Measurements from ENCODE around the gene MMADHC.
"Not testable (repeated sequence)": the region's sequence is repeated elsewhere in the genome, so short reads cannot be mapped to it uniquely, and the experiment has no call there.

MMADHC gene

DNA sequence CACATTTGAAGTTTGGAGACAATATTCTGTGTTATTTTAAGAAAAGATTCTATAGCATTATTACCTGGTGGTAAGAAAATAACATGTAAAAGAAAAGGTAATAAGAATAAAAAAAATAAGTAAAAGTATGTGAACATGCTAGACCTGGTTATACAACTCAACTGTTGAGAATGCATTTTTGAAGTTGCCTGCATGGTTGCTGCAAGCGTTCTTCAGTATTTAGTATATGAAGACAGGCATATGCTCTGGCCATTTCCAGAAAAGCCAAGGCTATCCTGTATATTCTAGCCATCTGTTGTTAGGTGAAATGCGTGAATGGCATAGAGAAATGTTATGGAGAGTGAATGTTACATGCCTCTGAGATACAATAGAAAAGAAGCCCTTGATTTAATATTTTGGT lies 6.8 kb upstream of the MMADHC start:
- no peak for DNase-seq

DNA sequence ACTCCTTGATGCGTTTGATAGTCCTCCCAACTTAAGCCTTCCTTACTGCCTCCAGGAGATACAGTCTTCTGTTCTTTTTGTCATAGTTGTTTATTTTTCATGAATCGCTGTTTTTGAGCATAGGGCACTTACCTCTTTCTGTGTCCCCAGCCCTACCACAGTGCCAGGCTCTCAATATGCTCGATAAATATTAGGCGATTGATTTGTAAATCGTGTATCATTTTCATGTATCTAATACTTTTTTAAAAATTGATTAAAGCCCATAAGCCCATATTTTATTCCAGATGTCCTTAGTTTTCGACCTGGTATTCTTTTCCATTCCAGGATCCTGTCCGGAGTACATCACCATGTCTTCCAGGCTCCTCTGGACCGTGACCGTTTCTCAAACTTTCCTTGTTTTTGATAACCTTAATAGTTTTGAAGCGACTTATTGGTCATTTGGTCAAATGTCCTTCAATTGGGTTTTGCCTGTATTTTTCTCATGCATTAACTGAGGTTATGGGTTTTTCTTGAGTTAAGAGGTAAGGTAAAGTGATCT lies 444 bp upstream of the MMADHC start:
- no peak for DNase-seq

DNA sequence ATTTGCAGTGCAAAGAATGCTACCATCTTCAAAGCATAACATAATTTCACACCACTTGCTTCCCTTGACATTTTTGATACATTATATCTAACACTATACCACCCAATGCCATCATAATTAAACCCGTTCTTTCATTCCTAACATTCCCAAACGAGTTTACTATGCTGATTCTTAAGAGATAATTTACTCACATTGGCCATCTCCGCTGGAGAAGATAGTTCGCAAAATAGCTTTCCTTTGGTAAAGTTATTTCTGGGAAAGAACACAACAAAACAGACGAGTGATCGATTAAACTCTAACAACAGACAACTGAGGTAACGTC lies 716 bp downstream of the MMADHC start:
- DNase-seq = no peak

DNA sequence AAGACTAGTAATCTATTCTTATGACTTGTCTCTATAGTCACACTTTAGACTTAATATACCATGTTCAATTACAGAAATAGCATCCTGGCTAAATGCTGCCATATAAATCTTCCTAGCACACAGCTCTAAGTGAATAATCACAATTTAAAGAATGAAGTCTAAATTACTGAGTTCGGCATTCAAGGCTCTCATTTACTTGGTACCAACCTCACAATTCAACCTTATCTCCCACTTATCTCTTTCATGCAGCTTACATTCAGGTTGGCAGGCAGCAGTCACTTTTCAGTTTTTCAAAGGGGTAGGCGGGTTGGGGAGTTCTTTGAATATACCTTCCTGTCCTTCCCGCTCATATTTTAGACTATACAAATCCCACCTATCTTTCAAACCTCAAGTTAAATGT lies 1.5 kb downstream of the MMADHC start:
- DNase-seq = no peak

DNA sequence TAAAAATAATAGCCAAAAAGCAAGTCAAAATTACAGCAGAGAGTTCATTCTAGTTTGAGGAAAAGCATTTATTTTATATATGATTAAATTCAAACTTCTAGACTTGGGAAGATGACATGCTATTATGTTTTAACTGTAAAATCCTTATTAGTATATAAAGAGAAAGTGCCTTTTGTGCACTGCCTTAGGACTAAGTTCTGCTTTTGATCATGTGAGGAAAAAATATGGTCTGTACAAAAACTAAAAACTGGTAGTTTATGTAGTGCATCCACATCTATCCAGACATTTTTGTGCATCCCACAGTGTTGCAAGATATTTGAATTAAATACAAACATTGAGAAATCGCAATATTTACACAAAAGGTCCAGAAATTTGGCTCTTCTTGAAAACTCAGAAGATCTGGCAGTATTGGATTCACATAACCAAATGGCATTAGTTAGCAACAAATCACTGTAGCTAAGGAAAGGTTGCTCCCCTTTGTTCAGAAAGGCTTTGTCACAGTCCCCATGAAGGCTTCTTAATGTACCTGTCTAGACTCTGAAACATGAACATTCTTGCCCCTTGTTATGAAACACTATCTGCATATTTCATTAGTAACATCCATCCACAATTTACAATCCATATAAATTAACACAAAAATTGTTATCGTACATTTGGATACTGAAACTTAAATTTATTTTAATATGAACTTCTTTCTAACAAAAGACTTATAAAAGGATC lies 2.2 kb downstream of the MMADHC start:
- DNase-seq = no peak

DNA sequence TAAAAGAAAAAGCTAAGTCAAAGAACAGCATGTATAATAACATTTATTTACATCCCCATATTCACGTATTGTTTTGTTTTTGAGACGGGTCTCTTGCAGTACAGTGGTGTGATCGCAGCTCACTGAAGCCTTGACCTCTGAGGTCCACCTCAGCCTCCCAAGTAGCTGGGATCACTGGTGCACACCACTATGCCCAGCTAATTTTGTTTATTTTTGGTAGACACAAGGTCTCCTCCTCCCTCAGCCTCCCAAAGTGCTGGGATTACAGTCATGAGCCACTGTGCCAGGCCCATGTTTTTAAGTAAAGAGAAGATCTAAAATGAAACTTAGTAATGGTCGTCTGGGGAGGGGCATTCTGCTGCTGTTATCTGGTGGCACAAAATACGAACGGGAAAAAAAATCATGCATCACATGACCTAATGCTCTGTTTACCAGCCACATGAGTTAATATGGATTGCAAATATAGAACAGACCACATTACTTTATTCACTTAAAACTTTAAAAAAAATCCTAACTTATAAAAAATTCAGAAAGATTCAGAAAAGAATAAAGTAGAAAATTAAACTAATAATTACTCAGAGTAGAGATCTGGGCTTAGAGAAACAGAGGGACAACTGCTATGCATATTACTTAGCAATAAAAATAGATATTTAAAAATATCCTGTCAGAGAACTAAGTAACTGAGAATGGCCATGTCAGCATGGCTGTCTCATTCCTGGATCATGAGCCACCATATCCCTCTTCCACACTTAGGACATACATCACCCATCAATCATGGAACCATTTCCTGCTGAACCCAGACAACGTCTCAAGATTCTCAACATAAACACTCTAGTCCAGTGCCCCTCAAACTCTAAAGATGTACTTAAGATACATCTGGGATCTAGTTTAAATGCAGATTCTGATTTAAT lies 7.3 kb downstream of the MMADHC start:
- DNase-seq = no peak

DNA sequence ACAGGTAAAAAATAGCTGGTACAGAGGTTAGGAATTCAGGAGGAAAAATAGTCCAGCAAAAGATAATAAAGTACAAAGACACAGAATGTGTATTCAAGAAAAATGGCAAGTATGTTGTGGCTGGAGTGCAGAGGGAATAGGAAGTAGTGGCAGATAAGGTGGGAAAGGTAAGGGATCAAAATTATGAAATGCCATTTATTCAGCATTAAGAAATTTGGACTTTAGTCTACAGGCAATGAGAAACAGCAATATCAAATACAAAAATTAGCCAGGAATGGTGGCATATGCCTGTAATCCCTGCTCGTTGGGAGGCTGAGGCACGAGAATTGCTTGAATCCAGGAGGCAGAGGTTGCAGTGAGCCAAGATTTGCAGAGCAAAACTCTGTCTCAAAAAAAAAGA lies 10.3 kb downstream of the MMADHC start:
- DNase-seq = no peak

DNA sequence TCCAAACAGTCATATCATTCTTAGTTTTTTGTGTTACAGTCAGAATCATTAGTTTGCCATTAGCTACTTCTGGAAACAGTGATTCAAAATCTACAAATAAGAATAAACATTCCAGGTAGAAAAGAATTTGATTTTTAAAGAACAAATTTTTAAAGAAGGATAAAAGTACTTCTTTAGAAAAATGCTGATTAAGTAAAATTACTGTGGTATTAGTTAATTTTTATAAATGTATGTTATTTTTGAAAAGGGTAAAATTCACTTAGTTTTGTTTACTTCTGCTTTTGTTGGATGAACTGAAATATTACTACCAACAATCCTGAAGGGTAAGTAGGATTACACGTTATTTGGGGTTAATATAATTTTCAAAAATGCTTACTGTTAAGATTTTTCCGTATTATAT lies 11.8 kb downstream of the MMADHC start:
- no peak for DNase-seq

DNA sequence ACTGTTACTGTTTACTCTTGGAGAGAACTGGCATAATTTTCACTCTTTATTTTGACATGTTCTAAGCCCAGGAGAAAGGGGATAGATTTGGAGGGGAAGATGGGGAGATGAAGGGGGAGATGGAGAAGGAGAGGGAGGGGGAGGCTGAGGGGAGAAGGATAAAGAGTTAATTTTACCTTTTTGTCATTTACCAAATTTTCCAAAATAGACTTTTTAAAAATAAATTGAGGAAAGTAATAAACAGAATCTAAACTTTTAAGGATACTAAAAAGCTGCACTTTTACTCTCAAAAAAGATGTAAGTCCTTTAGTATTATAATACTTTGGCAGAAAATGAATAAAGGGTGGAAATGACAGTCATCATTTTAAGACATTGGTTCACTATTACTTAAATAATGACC lies 12.3 kb downstream of the MMADHC start:
- DNase-seq = no peak

DNA sequence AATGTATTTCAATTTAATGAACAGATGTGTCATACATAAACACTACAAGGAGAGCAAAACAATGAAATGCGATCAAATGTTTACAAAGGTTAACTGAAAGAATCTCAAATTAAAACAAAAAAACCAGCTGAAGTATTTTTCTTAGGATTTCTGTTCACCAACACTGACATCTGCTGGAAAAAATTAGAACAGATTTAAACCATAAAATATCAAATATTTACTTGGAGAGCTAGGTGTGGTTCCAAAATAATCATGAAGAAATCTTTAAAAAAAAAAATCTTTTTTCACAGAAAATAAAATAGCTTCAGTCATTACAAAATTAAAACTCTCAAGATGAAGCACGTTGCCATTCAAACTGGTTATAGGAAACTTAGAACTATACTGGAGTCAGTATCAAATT lies 13.8 kb downstream of the MMADHC start:
- DNase-seq = no peak

DNA sequence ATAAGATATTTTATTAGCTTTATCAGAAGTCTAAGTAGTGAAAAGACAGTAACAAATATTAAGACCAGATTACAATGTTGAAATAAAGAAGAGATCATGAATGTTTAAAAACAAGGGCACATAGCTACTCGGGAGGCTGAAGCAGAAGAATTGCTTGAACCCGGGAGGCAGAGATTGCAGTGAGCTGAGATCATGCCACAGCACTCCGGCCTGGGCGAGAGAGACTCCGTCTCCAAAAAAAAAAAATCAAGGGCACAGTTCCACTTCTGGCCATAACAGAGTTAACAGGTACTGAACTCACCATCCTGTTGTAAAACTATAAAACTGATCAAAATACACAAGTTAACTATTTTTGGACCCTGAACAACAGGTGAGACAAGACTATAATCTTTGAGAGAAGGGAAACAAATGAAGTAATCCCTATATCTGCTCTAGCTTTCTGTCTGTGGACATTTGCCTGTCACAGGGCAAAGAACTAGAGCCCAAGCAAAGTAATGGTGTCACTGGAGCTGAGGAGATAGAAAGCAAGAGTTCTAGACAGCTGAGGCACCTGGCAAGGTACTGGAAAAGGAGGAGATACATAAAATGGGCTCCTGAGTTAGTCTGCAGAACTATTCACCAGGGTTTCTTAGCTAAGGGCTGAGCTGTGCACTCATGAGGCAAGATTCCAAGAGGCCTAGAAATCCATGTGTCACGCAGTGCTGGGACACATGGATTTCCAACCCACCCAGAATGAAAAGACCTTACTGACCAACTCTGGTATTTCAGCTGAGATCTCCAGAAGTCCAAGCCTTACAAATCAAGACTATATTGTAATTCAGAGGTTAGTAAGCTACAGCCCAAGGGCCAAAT lies 15.2 kb downstream of the MMADHC start:
- DNase-seq = no peak

DNA sequence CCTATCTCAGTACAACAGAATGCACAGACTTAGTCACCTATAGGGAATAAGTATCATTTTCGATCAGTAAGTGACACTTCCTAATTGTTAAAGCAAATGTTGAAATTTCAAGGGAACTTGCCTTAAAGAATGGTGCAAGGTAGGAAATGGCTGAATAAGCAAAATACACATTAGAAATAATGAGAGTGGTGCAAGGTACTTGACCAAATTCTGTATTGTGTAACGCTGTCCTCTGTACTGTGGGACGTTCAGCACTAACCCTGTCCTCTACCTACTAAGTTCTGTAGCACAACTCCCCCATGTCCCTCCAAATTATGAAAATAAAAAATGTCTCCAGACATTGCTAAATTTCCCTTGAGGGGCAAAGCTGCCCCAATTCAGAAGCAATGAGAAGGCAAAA lies 19.4 kb downstream of the MMADHC start:
- no peak for DNase-seq

DNA sequence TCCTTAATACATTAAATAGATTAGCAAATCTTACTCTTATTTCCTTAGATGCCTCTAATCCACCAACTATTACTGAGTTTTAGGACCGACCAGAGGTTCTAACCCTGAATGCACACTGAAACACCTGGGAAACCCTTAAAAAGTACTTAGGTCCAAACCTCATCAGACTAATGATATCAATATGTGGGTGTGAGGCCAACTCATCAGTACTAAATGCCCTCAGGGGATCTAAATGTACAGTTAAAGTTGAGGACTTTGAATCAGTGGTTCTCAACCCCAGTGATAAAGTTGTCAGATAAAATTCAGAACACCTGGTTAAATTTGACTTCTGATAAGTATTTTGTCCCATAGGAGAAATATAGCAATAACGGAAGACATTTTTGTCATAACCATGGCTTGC lies 20.9 kb downstream of the MMADHC start:
- no peak for DNase-seq

DNA sequence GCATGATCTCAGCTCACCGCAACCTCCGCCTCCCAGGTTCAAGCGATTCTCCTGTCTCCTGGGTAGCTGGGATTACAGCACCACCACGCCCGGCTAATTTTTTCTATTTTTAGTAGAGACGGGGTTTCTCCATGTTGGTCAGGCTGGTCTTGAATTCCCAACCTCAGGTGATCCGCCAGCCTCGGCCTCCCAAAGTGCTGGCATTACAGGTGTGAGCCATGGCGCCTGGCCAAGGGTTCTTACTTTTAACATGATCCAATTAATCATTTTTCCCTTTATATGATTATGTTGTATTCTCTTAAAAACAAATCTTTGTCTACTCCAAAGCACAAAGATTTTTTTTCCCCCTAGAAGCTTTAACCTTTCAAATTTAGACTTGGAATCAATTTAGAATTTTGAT lies 21.9 kb downstream of the MMADHC start:
- DNase-seq = not testable (repeated sequence)

DNA sequence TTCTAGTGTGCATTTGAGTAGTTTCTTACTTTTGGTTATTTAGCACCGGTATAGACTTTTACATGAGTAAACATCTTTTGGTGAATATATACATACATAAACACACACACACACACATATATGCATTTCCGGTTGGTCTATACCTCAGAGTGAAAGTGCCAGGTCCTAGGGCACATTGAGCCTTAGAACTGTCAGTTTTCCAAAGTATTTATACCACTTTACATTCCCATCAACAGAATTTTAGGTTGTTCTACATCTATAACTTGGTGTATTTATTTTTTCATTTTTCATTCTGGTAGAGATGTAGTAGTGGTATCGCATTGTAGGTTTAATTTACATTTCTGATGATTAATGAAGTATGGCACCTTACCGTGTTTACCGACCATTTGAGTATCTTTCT lies 22.6 kb downstream of the MMADHC start:
- DNase-seq = no peak

DNA sequence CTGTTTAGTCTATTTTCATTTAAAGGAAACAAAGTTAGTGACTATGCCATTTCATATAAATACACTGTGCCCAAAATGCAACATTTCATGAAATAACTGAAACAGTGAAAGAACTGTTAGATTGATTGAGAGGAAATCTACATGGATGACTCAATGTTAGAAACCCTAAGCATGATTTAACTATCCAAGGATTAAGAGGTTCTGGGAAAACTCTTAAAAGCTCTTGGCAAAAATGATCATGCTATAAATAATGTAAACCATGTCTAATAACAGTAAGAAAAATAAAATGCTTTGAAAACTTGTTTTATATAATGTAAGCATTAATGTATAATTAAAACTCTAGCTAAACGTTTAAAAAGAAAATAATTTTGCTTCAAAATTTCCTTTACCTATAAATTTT lies 23.5 kb downstream of the MMADHC start:
- no peak for DNase-seq

DNA sequence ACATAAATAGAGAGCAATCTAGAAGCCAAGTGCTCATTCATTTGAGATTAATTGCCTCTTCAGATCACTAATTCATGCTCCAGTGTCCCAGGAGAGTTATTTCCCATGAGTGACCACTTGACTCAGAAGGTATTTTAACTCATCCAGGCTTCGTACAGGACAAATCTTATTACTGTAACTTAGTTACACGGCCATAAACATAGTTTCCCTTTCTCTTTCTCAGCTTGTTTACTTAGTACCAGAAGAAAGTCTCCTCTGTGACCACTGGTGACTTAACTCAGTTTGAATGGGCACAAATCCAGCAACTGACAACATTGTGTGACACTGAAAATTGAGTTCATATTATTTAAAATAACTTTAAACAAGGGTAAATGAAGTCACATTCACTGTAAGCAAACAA lies 25.3 kb downstream of the MMADHC start:
- DNase-seq = no peak

DNA sequence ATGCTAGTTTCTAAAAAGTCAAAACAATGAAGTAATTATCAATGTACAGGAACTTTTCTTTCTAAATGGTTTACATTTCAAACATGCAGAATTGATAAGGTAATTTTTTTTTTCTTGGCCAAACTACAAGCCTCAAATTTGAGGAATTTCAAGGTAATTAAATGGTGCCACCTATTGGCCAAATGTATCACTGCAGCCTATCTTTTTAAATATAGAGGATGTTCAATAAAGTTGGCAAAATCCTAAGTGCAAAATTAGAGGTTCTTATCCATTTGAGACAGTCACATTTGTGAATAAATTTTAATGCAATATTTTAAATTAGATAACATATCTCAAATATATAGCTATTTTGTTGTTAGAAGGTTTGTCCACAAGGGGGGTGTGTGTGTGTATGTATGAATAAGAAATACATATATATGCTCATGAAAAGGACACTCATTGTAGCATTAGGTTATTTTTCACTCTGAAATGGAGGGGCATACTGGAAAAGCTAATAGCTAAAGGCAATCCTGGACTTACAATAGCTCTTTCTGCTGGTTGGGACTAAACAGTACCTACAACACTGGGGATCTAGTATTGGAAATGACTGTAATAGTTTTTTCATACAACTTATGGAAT lies 26.2 kb downstream of the MMADHC start:
- DNase-seq = no peak

DNA sequence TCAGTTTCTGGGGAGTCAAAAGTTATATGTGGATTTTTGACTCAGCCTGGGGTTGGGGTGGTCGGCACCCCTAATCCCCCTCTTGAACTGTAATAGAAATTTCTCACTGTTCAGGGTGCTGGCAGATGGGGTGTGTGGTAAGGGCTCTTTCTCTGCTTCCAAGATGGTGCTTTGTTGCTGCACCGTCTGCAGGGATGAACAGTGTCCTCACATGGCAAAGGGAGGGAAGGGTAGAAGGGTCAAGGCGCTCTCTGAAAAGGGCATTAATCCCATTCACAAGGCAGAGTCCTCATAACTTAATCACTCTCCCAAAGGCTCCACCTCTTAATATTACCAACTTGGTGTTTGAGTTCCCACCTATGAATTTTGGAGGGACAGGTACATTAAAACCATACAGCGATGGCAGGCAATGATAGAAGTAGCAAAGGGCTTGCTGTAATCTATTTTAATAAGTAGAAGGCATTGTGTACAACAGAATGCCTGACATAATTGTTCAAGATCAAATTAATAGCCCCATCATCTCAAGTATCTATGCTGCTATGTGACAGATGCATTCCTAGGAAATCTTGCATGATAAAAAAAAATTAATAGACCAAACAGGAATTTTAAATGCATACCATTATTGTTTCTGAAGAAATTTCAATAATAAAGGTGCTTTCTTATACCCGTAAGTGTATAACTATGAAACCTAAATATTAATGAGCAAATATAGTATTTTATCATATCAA lies 28.1 kb downstream of the MMADHC start:
- no peak for DNase-seq

DNA sequence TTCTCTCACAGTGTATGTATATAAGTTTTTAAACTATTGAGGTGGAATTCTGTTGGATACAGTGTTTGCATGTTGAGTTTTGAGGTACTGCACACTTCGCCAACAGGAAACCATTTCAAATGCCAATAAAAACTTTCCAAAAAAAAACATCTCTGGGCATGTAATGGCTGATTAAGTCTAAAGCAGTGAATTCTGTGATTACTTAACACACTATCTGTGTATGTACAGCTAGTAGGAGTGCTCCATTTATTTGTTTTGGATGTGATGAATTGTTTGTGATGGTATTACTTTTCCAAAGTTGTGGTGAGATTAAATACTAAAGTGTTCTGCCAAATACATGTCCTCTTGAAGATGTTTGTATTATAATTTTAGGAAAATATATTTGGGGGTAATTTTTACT lies 31.1 kb downstream of the MMADHC start:
- DNase-seq = no peak

DNA sequence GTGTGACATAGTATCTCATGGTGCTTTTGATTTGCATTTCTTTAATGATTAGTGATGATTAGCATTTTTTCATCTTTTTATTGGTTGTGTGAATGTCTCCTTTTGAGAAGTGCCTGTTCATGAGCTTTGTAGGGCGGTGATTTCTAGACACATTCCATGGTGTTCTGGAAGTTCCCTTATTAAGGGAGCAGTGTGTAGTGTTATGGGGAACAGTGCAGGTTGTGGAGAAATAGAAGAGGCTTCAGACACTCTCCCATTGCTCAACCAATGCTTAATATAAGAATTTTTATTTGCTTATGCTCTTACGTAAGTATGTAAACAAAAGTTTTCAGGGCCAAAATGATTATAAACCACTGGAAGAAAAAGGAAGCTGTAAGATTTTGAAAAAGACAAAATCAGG lies 34.7 kb downstream of the MMADHC start:
- DNase-seq = no peak

DNA sequence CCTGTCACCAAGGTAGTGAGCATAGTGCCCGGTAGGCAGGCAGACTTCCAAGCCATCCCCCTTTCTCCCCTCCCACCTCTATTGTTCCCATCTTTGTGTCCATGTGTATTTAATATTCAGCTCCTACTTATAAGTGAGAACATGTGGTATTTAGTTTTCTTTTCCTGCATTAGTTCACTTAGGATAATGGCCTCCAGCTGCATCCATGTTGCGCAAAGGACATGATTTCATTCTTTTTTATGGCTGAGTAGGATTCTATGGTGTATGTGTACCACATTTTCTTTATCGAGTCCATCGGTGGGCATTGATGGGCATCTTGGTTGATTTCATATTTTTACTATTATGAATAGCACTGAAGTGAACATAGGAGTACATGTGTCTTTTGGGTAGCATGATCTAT lies 35.3 kb downstream of the MMADHC start:
- DNase-seq = no peak
